NCI-H524 treated with DMSO at 0.1 percent for 48 hours (cell line): ENCODE data around the gene PDGFC.

ENCODE experiments used
- DNase-seq: peaks from one replicate; lab custom pipeline; 2025; lab: John Stamatoyannopoulos, UW

The PDGFC gene, protein sequence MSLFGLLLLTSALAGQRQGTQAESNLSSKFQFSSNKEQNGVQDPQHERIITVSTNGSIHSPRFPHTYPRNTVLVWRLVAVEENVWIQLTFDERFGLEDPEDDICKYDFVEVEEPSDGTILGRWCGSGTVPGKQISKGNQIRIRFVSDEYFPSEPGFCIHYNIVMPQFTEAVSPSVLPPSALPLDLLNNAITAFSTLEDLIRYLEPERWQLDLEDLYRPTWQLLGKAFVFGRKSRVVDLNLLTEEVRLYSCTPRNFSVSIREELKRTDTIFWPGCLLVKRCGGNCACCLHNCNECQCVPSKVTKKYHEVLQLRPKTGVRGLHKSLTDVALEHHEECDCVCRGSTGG

DNA sequence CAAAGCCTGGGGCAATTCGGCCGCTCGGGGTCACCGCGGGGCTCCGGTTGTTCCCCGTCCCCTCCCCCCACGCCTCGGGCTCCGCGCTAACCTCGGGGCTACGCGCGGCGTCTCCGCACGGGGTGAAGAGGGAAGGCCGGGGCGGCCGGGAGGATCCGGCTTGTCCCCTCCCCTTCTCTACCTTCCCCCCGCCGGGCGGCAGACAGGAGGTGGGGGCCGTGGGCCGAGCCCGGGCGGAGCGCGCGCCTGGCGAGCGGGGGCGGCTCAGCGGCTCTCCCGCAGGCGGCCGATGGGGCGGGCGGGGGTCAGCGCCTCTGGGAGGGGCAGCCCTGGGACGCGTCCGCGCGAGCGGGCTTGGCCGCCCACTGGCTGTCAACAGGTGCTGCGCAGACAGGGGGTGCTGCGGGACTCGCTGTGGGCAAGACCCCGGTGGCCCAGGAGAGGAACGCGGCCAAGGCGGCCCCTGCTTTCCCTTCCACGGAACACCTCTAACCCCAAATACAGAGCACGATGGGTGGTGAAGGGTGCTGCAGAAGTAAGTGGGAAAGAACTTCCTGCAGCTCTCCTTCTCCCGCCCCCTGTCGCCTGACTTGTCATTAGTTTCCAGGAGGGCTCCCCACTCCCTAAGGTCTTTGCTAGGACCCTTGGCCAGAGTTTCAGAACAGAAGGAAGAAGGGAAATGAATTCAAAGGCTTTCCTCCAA, at the start of gene PDGFC:
Gene PDGFC (minus strand): TSS at position 124 of the 703 bp plus-strand sequence. CDS start 896 bp downstream, outside the sequence.
- DNase-seq: no peak

DNA sequence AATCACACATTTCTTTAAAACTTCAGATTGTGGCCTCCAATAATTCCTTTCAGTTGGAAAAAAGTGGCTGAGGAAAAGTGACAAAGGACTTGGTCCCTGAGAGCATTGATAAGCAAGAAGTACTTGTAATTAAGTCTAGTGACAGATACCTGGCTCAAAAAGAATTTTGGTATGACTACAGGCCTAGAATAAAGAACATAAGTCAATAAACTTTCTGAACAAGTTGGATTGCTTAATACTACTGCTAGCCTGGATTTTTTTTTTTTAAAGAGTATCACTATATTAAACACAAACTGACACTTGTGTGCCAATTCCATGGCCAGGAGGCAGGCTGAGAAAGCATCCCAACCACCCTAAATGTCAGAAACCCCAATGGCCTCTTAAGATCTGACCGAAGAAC, 49.3 kb upstream of the PDGFC start:
- DNase-seq: no peak

DNA sequence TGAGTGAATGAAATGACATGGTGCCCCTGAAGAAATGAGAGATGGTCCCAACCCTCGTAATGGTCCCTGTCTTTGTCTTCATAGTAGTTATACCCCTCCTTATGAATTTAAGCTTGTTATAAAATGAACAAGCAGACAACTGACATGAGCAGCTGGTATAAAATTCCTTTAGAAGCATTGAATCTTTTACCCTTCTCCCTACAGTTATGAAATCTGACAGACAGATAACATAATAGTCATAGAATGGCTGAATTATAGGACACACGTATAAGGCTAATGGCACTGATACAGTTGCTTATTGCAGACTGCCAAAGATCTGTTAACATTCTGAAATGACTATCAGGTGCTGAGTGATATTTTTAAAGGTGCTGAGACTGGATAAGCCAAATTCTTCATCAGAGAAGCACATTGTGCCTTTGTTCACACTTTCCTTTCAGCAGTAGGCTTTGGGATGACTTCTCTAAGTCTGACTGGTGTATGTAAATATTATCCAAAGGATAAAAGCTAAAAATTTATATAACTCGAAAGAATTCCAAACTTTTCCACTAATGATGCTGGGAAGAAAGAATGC, 47.4 kb upstream of the PDGFC start:
- DNase-seq: no peak

DNA sequence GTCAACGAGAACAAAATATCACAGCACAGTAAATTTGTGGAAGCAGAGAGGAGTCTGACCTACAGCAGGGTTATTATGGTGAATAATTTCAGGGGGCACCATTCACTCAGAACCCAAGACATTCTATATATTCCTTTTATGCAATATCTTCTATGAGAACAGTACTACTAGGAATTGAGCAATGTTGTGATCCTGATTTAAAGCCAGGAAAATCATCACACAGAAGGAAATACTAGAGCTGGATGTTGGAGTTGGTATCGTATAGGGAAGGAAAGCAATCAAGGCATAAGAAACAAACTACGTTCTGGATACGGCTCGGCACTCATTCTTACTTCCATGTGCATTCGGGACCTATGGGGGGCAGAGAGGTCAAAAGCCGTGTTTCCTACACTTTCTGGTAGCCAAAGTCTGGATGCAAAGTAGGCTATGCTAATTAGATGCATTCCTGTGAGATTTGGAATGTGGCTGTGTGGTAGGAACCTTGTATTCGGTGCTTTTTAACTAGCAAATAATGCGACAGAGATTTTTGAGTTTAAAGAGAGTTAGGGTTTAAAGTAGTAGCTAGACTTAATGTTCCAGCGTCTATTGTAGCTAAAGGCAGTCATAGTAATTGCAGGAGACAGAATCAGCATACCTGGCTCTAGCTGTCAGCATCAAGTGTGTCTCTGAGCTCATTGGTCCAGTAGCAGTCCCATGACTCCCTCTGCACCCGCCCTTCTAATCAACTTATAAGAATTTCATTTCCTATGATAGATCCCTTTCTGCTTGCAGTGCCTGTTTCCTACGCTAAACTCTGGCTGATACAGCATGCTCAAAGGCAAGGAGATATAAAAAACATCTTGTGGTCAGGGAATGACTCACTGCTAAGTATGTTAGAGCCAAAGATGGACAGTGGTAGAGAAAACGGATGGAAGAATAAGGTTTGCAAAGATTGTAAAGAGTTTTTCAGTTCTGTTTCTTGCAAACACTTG, 43.3 kb upstream of the PDGFC start:
- DNase-seq: no peak

DNA sequence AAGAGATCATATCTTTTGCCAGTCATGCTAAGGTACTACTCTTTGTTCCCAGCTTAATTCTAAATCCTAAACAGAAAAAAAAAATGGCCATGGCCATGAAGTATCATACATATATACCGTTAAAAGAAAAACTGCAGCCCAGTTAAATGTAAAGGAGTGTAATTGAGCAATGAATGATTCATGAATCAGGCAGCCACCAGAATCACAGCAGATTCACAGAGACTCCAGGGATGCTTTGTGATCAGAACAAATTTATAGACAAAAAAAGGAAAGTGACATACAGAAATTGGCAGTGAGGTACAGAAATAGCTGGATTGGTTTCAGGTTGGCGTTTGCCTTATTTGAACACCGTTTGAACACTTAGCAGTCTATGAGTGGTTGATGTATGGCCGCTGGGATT, 42.1 kb upstream of the PDGFC start:
- no peak for DNase-seq

DNA sequence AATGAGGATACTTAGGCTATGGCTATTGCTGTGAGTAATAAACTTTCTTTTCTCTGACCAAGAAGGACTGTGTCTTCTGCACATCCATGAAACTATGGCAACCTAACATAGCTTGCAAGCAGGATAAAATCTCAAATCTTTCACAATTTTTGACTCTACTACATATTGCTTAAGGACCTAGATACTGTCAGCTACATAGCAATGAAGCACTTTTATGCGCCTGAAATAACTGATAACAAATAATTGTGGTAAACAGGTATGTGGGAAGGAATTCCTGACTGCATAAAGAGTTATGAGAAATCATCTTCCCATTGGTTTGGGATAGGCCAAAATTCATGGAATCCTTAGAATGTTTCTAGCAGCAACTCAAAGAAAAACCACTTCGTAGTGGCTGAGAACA, 41.2 kb upstream of the PDGFC start:
- DNase-seq: no peak

DNA sequence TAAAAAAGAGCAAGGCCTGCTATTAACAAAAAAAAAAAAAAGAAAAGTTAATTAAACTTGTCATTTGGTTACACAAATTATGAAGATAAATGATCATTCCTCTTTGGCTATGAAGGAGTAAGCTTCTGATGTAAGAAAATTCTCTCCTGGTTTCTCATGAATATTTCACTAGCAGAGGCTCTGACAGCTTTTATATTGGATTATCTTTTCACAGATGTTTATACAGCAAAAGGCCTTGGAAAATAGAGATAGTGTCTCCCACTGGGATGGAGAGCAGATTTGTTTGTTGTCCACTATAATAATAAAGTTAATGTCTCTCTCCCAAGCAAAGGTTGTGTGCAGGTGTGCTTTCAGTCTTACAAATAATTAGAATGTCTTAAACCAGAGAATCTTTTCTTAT, 40.7 kb upstream of the PDGFC start:
- DNase-seq: no peak

DNA sequence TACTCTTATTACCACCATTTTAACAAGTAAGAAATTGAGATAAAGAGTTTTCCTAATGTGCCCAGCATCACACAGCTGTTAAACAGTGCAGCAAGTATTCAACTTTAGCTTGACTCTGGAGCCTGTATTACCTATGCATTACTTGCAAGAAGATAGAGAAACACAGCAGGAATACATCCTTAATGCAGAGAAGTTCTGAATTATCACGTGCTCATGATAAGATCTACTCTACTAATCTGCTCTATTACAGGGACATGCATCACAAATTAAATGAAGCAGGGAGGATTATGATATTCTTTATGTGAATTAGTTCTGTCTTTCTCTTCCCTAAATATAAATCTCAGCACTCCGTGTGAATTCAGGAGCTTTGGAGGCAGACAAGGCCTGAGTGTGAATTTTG, 39.0 kb upstream of the PDGFC start:
- DNase-seq: no peak

DNA sequence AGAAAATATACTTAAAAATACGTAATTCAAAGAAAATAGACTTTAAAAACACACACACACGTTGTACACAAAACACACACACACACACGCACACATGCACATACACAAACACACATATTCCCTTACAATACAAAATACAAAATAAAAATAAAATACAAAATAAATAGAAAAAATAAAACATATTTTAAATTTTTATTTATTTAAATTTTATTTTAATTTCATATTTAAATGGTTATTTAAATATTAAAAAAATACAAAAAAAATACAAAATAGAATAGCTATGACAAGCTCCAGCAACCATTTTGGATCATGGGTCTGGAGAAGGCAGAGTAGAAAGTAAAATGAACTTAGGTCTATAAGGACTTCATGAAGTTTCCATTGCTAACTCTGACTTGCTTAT, 34.2 kb upstream of the PDGFC start:
- DNase-seq: no peak

DNA sequence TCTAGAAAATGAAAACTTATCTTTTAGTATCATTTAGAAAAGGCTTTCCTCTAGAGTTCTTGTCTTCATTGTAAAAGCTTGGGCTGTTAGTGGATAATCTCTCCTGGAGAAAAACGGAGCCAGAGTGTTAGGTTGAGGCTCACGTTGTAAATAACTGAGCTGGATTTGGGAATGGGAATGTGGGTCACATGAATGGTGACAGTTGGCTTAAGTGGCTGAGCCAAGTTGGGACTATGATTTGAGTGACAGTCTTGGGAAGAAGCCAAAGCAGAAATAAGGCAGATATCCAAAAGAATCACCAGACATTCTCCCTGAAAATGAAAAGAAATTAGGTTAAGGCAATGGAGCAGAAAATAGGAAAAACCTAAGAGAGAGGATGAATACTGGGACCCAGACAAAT, 33.6 kb upstream of the PDGFC start:
- DNase-seq: no peak

DNA sequence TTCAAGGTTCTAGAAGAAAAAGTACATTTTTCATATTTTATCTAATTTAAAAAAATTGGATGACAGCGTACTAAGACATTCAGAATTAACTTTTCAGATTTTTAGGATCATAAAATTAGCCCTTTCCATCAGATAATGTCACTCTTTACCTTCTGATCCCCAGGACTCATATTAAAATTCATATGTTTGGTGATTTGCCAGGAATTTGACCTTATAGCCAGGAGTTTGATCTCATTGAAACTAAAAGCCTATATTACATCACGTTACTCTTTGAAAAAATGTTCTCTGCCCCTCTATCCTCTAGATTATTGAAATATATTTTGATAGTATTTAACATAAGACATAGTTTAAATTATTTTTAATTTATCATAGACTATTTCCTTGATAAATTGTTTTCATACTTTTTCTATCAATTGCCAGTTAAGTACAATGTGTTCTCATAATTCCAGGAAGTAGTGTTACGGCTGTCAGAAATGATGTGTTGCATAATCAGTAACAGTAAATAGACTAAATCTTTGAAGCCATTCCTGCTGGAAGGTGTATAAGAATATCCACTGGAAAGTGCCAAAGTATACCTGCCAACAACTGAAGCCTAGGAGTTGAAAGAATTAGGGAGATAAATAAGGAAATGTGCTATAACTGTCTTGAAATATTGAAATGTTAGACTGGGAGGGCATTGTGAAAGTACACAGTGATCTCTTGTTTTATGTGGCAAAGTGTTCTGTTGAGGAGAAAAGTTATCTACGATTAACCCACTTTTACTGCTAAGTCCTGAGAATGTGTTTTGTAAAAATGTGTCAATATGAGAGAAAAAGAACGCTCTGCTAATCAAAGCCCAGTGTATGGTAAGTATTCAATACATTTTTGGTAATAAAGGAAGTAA, 32.9 kb upstream of the PDGFC start:
- DNase-seq: no peak

DNA sequence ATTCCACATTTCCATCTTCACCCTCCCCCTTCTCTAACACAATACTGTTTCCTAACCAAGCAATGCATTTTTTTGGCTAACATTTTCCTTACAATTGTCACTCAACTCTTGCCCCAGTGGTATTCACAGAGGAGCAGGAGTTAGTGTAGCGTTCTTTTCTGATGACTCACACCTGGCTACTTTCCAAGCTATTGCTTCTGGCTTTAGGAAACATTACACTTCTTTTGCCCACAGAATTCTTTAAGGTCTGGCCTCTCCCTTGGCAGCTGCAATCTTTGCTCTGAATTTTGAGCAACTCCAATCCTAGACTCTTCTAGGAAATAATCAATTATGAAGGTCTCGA, 27.5 kb upstream of the PDGFC start:
- no peak for DNase-seq

DNA sequence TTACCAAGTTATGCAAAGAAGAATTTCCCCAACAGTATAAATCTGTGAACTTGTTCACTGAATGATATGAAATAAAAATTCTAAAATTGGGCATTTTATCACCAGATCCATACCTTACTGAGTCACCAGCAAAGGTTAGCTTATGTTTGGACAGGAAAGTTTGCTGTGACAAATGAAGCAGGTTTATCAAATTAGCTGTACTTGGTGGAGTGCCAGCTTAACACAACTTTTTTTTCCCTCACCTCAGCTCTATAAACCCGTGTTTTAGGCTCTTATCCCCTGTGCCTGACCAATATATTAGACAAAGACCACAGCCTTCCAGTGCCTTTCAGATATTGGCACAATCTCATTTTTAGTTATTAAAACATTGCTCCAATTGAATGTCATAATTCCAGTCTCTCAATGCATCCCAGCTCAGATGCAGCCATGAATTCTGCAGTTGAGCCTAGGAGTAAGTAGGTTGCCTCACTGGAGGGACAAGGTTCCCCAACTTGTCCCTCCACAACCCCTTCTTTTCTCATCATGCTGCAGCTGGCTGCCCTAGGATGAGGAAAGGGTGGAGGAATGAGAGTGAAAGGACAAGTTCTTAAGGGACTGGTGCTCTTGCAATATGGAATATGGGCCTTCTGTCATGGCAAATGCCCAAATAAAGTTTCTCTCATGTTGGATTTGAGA, 27.0 kb upstream of the PDGFC start:
- DNase-seq: no peak

DNA sequence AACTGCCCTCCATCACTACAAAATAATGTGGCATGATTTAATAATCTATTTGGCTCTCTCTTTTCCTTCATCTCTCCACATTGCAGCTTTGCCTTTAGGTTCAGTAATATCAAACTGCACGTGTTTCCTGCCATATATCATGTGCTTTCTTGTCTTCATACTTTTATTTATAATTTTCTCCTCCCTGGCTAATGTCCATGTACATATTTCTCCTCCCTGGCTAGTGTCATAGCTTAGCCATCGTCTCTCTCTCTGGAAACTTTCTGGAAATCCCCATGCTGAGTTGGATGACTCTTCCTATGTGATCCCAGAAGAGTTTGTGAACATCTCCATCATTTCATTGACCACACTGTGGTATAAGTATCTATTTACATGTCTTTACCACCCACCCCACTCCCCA, 21.3 kb upstream of the PDGFC start:
- no peak for DNase-seq

DNA sequence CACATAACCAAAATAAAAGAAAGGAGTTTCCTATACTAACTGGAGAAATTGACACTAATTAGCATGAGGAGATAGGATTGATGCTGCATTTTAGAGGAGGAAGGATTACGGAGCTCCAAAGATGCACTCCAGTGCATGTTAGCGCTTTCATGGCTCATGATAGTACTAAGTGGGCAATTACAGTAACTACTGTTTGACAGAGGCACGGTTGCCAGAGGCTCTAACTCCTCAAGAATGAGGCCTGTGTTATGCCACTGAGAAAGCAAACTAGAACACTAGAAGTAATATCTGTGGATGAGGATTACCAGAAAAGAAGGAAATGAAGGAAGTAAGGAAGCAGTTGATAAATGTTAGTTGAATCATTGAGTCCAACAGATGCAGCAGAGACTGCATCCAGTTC, 19.6 kb upstream of the PDGFC start:
- DNase-seq: no peak

DNA sequence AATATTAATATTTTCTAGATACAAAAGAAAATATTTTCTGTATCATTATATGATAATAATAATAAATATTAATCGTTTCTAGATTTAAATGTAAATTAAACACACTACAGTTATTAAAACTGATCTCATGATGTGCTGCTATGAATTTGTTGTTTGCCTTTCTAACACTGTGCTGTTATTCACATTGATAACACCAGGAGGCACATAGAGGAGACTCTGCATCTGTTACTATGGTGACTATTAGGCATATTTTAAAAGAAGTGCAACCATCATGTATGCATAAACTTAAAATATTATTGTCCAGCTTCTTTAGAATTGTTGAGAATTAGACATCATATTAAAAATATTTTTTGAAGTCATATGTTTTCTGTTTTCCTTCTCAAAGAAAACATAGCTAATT, 11.8 kb upstream of the PDGFC start:
- DNase-seq: no peak

DNA sequence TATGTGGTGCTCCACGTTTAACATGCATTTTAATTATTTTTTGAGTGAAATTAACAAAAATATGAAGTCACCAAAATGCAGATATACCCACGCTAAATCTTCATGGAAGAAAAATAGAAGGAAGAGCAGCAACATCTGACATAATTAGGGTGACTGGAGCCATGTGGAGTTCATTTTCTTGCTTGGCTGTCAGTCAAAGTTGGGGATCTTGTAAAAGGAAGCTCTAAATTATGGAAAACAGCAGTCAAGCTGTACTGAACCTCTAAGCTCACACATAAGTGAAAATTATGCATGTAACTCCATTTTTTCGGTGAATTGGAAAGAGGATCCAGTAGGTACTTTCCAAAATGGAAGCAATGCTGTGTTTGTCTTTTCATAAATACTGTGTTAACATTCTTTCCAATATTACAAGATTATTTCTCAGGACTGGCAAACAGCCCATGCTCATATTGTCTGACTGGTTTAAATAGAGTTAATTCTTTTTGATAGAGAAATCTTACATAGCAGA, 9.7 kb upstream of the PDGFC start:
- no peak for DNase-seq

DNA sequence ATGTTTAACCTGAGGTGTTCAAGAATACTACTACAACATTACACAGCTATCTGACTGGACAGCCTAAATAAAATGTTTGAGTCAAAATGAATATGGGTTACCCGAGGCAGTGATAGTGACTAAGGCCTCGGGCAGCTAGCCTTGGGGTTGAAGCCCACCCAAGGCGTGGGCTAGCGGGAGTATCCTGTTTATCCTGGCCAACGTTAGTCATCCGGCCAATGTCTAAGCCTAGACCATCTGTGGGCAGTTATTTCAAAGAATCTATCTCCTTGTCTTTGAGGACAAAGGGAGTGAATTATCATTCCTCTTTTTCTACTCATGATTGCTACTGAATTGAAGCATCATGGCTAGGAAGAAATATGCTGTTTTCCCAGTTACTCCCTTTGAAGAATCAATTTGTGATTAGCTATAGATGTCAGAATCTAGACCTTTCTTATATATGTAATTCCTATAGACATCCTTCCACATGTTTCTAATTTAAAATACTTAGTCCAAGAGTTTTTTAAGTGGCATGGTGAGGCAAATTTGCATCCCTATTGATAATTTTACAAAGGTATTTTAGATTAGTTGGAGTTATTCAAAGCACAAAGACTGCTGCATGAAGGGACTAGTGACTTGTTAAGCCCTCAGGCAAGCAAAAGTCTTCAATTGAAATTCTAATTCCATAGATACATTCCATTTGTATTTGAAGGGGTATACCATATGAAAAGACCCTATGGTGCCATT, 6.0 kb upstream of the PDGFC start:
- DNase-seq: no peak

DNA sequence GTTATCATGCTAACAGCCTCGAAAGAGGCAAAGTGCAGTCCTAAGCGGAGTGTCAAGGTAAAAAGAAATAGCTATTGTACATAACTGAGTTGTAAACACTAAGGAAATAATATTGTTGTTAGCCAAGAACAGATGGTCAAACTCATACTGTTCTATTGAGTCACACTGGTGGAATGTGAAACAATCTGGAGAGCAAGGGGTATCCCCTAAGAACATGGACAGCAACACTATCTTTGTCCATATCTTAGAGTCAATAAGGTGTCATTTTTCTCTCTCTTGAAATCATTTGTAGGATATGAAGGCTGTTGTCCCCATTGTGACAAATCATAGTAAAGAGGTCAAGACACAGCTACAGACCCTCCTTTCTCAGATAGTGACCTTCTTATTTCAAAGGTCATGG, 4.5 kb upstream of the PDGFC start:
- DNase-seq: no peak

DNA sequence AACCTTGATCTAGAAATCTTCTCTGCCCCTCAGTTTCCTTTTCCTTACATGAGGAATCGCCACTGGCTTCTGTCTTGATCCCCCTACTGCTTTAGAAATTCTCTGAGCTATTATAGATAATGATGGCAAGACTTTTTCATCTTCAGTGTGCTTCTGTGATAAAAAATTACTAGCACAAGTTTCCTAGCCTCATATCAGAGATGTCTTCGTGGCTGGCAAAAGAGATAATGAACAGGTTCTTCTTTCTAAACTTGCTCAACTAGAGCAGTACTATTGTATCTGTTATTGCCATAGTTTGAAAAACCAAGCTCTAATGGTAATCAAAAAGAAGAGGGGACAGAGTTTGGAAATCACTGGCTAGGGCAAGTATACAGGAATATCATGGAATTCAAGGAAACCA, 4.1 kb upstream of the PDGFC start:
- no peak for DNase-seq
